ENCODE data around the gene STIM2.

DNA sequence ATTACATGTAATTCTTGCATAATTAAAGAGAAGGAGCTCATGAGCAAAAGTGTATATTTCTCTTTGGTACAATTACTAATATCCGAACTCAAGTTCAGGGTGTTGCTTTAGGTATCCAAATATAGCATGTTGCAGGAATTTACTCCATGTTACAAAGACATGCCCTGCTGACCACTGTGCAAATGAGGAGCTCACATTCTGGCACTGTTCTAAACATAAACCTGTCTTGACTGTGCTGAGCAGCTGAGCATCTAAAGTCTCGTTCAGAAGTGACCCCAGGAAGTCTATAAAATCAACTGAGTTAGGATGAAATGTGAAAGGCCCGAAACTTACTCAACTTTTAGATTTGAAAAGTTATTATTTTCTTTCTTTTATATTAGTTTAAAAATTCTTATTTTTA is 124.3 kb downstream of the STIM2 start:
- TF ChIP-seq CTCF (IDR thresholded peaks at IDR 0.05) (no peak), TCF7L2 (IDR thresholded peaks at IDR 0.05; ENCODE audit: low read depth, low read length) (no peak), SIN3A (IDR thresholded peaks at IDR 0.05; ENCODE audit: borderline replicate concordance, insufficient read depth, low read depth, low read length) (no peak)

All from Panc1 (cell line).